ENCODE data around the gene RUNX2.

- TF ChIP-seq BDP1 (IDR thresholded peaks at IDR 0.05; ENCODE audit: insufficient read depth, insufficient read length): no peak
- no peak for TF ChIP-seq DNMT1 (IDR thresholded peaks at IDR 0.05)
- TF ChIP-seq DPF2 (IDR thresholded peaks at IDR 0.05): no peak
- no peak for TF ChIP-seq CEBPZ (IDR thresholded peaks at IDR 0.05; ENCODE audit: borderline replicate concordance, low read depth, low read length)
- TF ChIP-seq, protein P1, sequence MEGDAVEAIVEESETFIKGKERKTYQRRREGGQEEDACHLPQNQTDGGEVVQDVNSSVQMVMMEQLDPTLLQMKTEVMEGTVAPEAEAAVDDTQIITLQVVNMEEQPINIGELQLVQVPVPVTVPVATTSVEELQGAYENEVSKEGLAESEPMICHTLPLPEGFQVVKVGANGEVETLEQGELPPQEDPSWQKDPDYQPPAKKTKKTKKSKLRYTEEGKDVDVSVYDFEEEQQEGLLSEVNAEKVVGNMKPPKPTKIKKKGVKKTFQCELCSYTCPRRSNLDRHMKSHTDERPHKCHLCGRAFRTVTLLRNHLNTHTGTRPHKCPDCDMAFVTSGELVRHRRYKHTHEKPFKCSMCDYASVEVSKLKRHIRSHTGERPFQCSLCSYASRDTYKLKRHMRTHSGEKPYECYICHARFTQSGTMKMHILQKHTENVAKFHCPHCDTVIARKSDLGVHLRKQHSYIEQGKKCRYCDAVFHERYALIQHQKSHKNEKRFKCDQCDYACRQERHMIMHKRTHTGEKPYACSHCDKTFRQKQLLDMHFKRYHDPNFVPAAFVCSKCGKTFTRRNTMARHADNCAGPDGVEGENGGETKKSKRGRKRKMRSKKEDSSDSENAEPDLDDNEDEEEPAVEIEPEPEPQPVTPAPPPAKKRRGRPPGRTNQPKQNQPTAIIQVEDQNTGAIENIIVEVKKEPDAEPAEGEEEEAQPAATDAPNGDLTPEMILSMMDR (IDR thresholded peaks at IDR 0.05 in 2 of 3, conservative IDR thresholded peaks at IDR 0.05 in 1 of 3; ENCODE audit: insufficient read depth in 2 of 3, low read depth in 1 of 3, low read length in 3 of 3): no peak
- TF ChIP-seq, protein P2, sequence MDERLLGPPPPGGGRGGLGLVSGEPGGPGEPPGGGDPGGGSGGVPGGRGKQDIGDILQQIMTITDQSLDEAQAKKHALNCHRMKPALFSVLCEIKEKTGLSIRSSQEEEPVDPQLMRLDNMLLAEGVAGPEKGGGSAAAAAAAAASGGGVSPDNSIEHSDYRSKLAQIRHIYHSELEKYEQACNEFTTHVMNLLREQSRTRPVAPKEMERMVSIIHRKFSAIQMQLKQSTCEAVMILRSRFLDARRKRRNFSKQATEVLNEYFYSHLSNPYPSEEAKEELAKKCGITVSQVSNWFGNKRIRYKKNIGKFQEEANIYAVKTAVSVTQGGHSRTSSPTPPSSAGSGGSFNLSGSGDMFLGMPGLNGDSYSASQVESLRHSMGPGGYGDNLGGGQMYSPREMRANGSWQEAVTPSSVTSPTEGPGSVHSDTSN (CRISPR knock-in tag; IDR thresholded peaks at IDR 0.05; ENCODE audit: low read depth): no peak
- TF ChIP-seq, protein P2 (tag; conservative IDR thresholded peaks at IDR 0.05; ENCODE audit: low read depth): no peak
- TF ChIP-seq ZBTB34 (CRISPR knock-in tag; IDR thresholded peaks at IDR 0.05): no peak
These were observed 29.0 kb upstream of the RUNX2 start for GRCh38 chr6:45299096-45299581.

Data from K562 (cell line).